Measurements from ENCODE around the gene CPHXL.

Gene CPHXL

DNA sequence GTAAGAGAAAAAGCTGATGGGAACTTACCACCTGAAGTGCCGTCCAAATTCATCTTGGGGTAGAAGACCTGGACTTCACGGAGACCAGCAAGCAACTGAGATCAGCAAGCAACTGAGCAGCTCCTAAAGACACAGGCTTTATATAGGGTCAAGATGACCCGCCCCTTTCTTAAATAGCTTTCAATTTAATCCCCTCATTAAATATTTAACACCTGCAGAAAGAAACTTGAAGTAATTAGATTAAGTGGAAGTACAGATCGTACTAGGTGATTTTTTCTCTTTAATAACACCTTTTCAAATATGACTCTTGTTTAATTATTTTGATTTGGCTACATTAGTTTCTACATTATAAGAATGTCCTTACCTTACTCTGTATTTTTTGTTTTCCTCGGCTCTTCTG, at the start of gene CPHXL:
CPHXL (minus strand) TSS at position 101 of the 400 bp plus-strand sequence; CDS start at position 53, 48 bp downstream.
- no peak for DNase-seq (ENCODE audit: low read depth in 1 of 2, low spot score in 1 of 2)

DNA sequence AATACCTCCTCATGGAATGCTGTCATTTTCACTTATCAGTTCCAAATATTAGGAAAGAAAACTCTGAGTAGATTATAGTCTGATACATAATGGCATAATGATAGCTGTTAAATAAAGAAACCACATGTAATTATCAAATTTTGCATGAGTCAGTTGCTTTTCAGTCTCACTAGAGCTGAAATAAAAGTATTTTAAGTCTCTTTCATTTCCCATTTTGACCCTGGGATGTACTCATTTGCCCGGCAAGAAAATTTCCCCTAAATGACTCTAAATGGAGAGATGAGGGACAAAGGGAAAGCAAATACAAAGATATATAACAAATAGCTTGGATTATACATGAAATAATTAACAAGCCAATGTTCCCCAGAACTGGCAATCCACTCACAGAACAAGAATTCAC, 47.9 kb upstream of the CPHXL start:
- DNase-seq (ENCODE audit: low read depth in 1 of 2, low spot score in 1 of 2) = no peak

DNA sequence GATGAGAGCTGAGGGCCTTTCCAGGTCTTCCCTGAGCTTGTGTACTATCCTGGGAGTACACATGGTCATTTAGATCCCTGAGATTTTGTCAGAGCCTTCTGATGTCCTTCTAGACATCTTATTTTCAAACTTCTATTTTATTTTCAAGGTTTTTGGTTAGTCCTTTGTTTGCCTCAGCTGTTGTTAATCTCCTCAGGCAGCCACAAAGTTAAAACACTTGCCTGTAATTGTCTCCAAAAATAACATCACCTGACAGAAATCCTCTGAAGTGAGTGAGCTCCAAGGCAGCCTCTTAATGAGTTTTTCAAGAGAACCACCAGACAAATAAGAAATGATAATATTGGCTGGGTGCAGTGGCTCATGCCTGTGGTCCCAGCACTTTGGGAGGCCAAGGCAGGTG, 43.8 kb upstream of the CPHXL start:
- no peak for DNase-seq (ENCODE audit: low read depth in 1 of 2, low spot score in 1 of 2)

DNA sequence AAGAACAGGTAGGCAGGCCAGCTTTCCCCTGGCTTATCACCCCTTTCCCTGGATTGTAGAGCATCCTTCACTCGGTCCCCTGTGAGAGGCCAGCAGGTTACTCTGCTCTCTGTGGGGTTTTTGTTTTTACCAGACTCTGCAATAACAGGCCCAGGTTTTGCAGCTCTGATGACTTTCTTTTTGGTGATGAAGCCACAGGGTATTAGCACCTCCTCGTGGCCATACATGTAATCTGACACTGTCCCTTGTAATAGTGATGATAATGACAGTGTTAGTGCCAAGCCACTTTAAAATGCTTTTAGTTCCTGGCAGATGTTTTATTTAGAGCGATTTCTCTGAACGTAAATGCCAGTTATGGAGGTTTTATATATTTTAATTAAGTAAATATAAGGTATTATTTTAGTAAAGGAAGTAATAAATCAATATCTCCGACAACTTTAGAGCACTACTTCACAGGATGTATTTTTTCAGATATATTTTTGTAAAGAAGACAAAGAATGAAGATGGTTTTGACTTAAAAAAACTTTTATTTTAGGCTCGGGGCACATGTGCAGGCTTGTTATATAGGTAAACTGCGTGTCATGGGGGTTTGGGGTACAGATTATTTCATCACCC, 38.0 kb upstream of the CPHXL start:
- peak in 1 of 2 donors; percentile 15 for DNase-seq (ENCODE audit: low read depth in 1 of 2, low spot score in 1 of 2)

DNA sequence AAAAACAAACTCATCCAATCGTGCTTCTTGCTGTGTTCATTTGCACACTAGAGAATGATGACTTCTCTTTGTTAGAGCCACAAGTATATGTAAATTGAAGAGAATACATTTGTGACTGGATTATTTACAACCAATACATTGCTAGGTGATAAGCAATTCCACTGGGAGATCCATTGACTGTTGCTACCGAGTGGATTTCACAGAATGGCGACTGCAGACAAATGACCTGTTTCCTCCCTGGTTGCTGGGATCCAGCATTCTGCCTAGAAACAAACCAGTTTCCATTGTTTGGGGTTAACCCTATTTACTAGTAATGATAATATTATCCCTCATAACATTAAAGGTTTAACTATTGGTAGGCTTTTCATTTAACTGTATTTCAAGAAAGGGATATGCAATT, 36.9 kb upstream of the CPHXL start:
- DNase-seq (ENCODE audit: low read depth in 1 of 2, low spot score in 1 of 2) = no peak

DNA sequence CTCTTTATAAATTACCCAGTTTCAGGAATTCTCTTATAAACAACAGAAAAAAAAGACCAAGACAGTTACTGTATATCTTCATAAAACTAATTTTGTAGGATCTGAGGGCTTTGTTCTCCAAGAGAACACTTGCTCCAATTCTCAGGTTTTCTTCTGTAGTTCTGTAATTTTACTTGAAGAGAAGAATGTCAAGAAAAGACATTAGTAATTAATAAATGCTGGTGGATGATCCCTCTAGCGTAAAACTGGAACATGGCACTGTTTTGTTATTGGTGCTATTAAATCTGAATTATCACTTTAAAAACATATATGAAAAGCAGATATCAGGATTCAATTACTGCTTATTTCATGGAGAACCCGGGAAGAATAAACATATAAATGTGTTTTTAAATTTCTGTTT, 36.5 kb upstream of the CPHXL start:
- no peak for DNase-seq (ENCODE audit: low read depth in 1 of 2, low spot score in 1 of 2)

DNA sequence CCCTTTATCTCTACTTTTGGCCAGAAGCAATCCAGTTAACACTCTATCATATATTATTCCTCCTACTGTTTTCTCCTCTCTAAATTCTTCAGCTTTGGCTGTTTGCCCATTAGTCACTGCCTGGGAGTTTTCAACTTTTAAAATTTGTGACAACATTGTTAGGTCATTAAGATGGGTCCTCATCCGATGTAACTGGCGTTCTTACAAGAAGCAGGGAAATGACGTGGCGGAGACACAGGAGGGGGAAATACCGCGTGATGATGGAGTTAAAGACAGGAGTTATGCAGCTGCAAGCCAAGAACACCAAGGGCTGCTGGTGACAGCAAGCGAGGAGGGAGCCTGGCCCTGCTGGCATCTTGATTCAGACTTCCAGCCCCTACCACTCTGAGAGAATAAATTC, 34.8 kb upstream of the CPHXL start:
- no peak for DNase-seq (ENCODE audit: low read depth in 1 of 2, low spot score in 1 of 2)

DNA sequence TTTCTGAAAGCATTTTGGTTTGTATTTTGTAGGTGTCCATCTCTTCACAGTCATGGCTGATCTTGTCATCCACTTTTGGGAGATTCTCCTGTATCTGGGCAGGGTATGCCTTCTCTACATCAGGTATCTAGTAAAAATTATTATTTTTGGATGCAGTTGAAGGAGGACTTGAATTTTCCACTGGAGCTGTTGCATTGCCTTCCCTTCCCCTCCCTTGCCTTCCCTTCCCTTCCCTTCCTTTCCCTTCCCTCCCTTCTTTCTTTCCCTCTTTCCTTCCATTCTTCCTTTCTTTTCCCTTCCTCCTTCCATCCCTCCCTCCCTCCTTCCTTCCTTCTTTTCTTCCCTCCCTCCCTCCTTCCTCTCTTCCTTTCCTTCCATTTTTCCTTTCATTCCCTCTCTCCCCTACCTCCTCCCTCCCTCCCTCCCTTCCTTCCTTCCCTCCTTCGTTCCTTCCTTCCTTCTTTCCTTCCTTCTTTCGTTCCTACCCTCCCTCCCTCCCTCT, 33.8 kb upstream of the CPHXL start:
- DNase-seq (ENCODE audit: low read depth in 1 of 2, low spot score in 1 of 2) = no peak

DNA sequence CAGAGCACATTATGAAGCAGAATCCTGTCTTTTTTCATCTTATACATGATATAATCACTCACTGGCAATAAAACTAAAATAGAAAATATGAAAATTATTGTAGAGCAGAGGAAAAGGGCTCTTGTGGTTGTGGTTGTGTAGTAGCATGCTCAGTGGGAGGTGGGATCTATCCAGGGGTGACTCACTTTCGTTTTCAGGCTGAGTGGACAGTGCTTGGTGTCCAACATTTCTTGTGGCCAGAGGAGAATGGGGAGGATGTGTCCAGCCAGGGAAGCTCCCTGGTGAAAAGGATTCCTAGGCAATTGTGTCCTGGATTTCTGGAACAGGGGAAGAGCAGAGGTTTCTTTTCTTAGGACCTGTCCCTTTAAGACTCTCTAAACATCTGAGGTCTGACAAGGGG, 31.9 kb upstream of the CPHXL start:
- DNase-seq (ENCODE audit: low read depth in 1 of 2, low spot score in 1 of 2) = no peak

DNA sequence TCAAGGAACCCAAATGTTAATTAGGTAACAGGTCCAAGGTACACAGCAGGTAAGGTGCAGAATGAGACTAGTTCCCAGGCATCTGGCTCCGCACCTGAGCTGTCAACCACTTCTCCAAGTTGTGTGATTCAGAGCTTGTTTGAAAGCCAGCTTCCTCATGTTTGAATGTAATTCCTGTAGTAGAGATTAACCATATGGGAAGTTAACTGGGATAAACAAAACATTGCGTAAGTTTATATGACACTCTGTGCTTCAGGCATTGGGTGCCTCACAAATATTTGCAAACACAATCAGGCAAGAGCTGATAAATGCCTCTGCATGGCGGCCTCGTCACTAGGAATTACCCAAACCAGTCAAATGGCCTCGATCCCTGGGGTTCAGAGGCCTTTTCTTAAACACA, 27.9 kb upstream of the CPHXL start:
- DNase-seq (ENCODE audit: low read depth in 1 of 2, low spot score in 1 of 2) = no peak

DNA sequence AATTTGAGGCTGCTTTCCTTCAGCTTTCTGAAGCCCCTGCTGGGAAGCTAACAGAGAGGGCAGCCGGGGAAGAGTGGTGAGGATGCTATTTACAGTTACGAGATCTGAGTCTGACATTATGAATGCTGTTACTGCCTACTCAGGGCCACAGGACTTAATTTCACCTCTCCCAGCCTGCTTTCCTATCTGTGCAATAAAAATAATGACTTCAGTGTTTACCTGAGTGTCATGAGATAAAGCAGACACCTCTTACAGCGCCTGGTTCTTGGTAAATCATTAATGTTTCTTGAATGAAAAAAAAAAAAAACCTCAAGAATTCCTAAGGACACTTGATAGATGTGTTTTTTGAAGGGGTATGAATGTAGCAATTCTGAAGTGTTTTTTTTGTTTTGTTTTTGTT, 24.2 kb upstream of the CPHXL start:
- no peak for DNase-seq (ENCODE audit: low read depth in 1 of 2, low spot score in 1 of 2)

DNA sequence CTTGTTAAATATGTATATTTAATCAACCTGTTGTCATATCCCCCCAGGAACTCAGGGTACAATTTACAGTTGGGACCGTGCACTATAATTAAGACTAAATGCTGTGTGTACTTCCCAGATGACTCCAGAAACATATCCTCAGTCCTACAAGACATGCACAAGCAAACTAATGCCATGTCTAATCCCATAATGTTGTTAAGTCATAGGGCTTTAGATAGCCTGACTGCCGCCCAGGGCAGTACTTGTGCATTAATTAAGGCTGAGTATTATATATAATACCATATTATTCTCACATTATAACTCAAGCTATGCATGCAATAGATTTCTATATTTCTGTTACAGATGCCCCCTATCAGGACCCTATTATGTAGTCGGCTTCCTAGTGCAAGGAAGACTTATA, 20.1 kb upstream of the CPHXL start:
- DNase-seq (ENCODE audit: low read depth in 1 of 2, low spot score in 1 of 2) = no peak

DNA sequence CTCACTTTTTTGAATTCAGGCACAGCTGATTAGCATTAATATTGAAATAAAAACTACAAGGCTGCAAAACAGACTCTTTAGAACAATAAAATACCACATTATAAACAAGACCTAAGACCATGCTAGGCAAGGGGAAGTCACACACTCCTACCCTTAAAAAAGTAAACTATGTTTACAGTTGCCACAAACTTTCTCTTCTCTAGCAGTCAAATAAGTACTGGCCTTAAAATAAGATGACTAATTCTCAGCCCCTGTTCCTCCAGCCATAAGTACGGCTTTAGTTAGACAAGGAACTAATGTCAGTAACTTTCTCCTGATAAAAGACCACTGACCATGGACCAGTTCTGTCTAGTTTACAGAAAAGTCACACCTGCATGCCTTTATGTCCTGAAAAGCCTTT, 19.5 kb upstream of the CPHXL start:
- no peak for DNase-seq (ENCODE audit: low read depth in 1 of 2, low spot score in 1 of 2)

DNA sequence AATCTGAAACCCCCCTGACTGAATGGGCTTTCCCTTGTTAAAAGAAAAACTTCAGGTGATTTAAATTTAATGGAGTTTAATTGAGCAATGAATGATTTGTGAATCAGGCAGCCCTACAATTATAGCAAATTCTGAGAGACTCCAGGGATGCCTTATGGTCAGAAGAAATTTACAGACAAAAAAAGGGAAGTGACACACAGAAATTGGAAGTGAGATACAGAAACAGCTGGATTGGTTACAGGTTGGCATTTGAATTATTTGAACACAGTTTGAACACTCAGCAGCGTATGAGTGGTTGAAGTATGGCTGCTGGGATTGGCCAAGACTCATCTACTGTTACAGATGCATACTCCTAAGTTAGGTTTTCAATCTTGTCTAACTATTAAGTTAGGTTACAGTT, 19.0 kb upstream of the CPHXL start:
- no peak for DNase-seq (ENCODE audit: low read depth in 1 of 2, low spot score in 1 of 2)

DNA sequence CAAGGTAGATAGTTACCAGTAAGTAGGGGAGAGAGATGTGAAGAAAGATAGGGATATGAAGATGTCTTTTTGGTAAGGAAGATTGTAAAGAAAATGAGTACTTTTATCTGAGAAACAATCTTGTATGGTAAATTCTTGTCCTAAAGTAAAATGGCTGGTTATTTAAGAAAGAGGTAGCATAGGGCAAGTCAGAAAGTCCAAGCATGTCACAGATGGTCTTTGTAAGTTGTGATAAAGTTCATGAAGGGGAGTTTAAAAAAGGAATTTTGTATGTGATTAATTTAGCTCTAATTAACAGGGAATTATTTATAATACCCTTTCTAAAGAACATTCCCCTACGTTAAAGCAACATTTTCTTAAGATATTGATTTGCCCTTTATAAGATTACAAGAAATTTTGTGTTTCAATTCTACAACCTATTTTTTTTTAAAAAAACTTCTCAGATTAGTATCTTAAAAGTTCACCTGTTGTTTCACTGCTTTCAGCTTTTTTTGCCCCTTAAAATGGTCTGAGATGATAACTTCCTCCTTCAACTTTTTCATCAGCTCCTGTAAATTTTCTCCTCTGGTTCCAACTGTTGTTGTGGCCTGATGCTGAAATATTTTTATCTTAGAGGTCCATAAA, 16.2 kb upstream of the CPHXL start:
- DNase-seq (ENCODE audit: low read depth in 1 of 2, low spot score in 1 of 2) = no peak

DNA sequence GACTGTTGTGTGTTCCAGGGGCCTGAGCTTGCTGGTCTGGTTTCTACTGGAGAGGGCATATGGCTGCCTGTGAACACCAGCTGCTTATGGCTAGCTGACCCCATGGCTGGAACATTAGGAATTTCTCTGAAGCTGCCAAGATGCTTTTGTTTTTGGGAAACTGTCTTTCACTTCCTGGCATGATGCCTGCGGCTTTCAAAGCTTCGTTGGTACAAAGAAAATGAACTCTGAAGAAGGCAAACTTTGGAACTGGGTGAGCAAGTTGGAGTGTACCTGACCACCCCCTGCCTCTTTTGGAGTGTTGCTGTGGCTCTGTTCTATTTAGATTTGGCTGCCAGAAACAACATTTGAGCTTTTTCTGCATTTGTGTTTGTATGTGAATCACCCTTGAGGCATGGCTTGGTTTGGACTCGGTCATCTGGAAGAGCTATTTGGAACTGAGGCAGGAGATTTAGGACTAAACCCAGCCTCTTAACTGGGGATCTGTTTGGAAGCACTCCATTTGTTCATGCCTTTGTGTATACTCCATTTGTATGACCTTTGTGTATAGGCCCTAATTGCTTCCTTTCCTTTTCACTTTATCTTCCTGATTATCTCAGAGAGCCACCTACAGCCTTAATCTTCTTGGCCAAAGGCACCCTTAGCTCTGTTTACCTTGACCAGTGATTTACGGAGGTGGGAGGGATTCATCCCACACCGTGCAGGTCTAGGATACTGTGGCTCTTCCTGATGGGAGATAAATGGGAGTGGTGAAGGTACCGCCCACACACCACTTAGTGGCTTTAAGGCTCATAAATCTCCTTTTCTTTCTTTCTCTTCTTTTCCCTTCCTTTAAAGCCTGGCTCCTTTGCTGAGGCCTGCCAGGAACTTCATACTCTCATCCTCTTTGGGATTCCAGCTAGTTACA, 7.3 kb upstream of the CPHXL start:
- DNase-seq (ENCODE audit: low read depth in 1 of 2, low spot score in 1 of 2) = no peak

DNA sequence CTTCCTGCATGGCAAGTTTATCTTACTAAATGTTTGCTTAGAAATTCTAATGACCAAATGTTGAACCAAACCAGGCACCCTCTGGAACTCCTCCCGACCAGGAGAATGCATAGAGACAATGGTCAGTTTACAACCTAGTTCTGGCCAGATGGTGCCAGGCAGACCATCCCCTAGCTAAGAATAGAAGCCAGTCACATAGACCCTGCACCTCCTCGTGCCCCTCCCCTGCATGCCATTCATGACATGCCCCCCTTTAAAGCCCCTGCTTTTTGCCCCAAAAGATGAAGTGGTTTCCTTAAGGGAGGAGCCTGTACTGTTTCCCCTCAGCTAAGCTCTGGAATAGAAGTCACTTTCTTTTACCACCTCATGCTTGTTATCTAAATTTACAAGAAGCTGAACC, 6.6 kb upstream of the CPHXL start:
- DNase-seq (ENCODE audit: low read depth in 1 of 2, low spot score in 1 of 2) = no peak

DNA sequence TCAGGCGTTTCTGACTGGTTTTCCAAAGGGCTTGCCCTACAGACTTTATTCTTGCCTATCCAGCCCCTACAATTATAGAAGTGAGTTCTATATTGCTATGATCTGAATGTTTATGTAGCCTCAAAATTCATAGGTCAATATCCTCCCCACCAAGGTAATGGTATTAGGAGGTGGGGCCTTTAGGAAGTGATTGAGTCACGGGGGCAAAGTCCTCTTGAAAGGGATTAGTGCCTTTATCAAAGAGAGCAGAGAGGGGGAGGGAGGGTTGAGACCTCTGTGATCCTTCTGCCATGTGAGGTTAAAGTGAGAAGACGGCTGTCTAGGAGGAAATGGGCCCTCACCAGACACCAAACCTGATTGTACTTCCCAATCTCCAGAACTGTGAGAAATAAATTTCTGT, 931 bp upstream of the CPHXL start:
- DNase-seq (ENCODE audit: low read depth in 1 of 2, low spot score in 1 of 2) = no peak

DNA sequence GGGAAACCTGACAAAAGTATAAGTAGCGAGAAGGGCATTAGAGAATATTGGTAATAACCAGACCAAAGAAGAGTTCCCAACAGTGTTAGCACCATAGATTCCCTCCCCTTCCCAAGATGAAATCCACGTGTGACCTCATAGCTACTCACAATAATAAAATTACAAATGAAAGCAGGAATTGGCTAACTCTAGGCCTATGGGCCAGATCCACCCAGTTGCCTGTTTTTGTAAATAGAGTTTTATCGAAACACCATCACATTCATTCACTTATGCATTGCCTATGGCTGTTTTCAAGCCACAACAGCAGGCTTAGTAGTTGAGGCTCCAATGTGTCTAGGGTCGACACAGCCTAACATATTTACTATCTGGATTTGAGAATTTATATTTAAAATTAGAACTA, 7.8 kb downstream of the CPHXL start:
- no peak for DNase-seq (ENCODE audit: low read depth in 1 of 2, low spot score in 1 of 2)

DNA sequence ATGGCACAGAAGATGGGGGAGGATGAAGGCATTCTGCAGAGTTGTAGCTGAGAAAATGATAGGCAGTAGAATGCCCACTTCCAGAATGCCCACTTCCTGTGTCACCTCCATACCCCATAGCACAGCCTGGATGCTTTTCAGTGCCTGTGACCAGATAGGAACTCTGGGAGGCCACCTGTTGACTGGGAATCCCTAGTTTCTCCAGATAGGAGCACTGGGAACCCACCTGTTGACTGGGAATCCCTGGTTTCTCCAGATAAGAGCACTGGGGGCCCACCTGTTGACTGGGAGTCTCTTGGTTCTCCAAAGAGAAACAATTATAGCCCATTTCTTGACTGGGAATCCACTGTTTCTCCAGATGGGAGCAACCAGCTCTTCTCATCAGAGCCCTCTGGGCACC, 11.6 kb downstream of the CPHXL start:
- DNase-seq (ENCODE audit: low read depth in 1 of 2, low spot score in 1 of 2) = no peak

DNA sequence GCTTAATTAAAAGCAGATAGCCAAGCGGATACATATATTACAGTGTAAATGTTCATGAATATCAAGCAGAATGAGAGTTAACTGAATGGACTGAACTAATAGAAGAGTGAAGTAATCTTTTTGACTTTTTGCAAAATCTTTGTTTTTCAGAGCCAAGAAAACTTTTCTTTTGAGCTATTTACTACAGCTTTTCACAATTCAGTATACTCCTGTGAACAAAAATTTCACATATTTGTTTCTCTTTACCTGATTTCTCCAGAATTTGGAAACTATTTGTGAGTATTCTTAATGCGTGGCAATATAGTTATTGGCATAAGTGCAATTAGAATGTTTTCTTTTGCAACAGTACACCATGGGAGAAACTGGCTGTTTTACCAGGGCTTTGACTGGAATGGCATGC, 15.9 kb downstream of the CPHXL start:
- no peak for DNase-seq (ENCODE audit: low read depth in 1 of 2, low spot score in 1 of 2)

DNA sequence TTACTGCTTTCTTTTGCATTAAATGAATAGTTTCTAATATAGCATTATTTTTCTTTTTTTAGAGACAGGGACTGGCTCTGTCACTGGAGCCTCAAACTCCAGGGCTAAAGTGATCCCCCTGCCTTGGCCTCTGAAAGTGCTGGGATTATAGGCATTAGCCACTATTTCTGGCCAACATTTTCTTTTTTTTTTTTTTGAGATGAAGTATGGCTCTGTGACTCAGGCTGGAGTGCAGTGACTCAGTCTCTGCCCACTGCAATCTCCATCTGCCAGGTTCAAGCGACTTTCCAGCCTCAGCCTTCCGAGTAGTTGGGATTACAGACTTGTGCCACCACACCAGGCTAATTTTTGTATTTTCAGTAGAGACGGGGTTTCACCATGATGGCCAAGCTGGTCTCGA, 23.0 kb downstream of the CPHXL start:
- no peak for DNase-seq (ENCODE audit: low read depth in 1 of 2, low spot score in 1 of 2)

Data from activated T-helper 1 cell treated with anti-CD3 and anti-CD28 coated beads, Interleukin-2, amount 50 U/mL, for 16 hours (primary cell).